Measurements from ENCODE around the gene LYPLA2.

GRCh38 chr1:23748016-23748415, 42.9 kb upstream of the LYPLA2 start:
- TF ChIP-seq CTCF (IDR thresholded peaks at IDR 0.05; ENCODE audit: insufficient read depth, low read length, poor library complexity, severe bottlenecking) (no peak), EZH2phosphoT487 (conservative IDR thresholded peaks at IDR 0.05; ENCODE audit: low read length) (no peak)
